Placental pericyte (primary cell): ENCODE results near the gene WBP11. TPM values are rescaled to one million over a fixed set of nuclear protein-coding genes. Genes with fewer than 3 reads are reported as not detected.

Experiments
- total RNA-seq: library from RNA; depleted of rRNA; stranded (reverse); fragments of >200 nt; gene quantifications from 2 replicates; pipeline ENCODE4 v1.2.3, GENCODE V29; 2012

WBP11 gene
- total RNA-seq, result 12.5 and 24.2 TPM in 2 replicates

DNA sequence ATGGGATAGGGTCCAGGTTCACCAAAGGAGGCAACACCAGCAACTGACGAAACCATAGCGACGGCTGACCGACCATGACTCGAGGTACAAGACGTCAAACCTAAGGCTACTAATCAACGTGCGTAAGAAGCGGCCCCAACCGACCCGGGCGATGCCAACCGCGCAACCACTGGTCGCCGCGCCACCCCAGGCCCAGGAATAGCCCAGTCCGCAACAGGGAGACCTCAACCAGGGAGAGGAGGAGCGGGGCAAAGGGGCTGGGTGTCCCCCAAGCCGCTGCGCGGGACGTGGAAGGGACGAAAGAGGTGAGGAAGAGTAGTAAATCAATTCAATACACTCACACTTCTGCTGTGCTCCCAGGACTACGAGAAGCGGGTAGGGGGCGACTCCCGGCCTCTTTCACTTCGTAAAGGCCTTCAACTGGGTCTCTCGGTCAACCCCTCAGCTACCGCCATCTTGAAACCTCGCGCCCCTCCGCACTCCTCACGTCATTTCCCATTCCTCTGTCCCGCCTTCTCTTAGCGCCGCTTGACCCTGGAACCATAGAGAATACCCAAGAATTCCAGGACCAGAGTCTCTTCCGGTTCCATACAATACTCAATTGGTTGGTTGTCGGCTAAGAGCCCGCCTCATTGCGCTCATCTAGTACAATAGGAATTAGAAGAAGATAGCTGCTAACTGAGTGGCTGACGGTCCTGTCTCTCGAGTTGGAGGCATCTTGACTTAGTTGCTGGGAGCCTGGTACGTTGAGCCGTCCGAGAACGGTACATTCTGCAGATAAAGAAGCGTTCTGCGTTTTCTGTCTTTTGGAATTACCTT is at the start of gene WBP11, which contains the start of gene C12orf60:
Gene WBP11 (minus strand): TSS at position 468 of the 819 bp plus-strand sequence. CDS start 2,095 bp downstream, outside the sequence.
Gene C12orf60 (plus strand): TSS at position 660 of the 819 bp plus-strand sequence. CDS start 19,266 bp downstream, outside the sequence.

DNA sequence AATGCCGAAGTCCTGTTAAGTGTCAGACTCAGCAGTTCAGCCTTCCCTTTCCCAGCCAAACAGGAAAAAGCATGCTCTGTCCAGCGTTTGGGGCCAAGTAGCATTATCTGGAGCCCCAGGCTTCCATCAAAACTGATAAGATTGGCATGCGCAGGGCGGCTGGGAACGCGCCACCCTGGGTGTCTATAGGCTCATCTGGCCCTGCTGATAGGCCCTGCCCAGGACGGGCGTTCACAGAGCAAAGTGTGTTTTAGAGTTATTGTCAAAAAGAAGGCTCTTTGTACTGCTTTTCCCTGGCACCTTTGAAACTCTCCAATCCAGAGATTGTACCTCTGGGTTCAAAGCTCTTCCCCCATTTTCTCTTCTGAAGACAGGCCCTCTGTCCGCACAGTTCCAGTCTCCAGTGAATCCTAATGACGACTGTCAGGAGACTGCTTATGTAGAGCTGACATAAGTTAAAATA is 40.2 kb upstream of the WBP11 start, which contains the start of gene ART4:
Gene ART4 (minus strand): TSS at position 102 of the 463 bp plus-strand sequence. CDS start 413 bp downstream, outside the sequence.

DNA sequence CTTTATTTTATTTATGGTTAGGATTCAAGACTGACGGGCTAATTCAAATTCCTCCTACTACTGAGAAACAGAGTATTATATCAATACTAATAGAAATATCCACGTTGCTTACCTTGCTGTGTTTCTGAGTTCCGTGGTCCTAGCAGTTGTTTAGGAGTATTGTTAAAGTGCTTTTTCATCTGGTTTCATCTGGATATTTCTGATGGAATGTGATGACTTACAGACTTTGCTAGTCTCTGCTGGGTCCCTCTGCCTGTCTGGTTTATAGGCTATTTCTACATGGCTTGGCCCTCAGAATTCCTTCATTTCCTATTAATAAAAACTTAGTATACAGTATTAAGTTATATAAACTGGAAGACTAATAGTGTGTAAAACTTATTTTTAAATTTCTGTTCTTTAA is 10.7 kb upstream of the WBP11 start, which contains the start of gene SMCO3:
Gene SMCO3 (minus strand): TSS at position 169 of the 400 bp plus-strand sequence. CDS start 7,502 bp downstream, outside the sequence.

Other genes starting within 250 kb of the WBP11 start
- gene PLBD1, start 235.6 kb downstream of the WBP11 start, total RNA-seq, result 7.3 and 11.4 TPM in 2 replicates
- gene GUCY2C, start 106.9 kb downstream of the WBP11 start, total RNA-seq, result not detected in 2 replicates
- gene C12orf60, start 192 bp upstream of the WBP11 start, total RNA-seq, result 0.44 and 0.86 TPM in 2 replicates
- not detected in 2 replicates for gene SMCO3, start 10.7 kb upstream of the WBP11 start, total RNA-seq
- gene ART4, start 40.0 kb upstream of the WBP11 start, total RNA-seq, result under 0.01 and 0.14 TPM in 2 replicates
- gene MGP, start 82.4 kb upstream of the WBP11 start, total RNA-seq, result 1.0 and 3.7 TPM in 2 replicates
- gene ERP27, start 135.1 kb upstream of the WBP11 start, total RNA-seq, result 0.29 TPM in 1 of 2 replicates, not detected in the other
- gene ARHGDIB, start 158.1 kb upstream of the WBP11 start, total RNA-seq, result 3.5 and 46.7 TPM in 2 replicates
- gene PDE6H, start 169.6 kb upstream of the WBP11 start, total RNA-seq, result not detected in 2 replicates